Measurements from ENCODE around the gene ATP2B2.

The ATP2B2 gene

DNA sequence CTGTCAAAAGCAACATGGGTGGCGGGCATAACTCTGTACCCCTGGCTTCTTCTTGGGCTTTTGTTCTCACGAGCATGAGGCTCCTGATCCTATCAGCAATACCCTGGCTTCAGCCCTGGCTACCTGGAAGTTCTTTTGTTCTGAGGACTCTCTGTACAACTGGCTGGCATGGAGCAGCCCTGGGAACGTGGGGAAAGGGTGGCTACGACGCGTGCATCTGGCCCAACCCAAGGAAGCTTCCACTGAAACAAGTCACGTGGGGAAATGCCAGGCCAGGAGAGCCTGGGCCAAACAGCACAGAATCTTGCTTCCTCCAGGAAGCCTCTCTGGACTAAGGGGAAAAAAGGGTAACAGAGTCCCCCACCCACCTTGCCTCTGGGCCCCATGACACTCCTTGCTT lies 22.7 kb upstream of the ATP2B2 start:
- DNase-seq, result no peak

DNA sequence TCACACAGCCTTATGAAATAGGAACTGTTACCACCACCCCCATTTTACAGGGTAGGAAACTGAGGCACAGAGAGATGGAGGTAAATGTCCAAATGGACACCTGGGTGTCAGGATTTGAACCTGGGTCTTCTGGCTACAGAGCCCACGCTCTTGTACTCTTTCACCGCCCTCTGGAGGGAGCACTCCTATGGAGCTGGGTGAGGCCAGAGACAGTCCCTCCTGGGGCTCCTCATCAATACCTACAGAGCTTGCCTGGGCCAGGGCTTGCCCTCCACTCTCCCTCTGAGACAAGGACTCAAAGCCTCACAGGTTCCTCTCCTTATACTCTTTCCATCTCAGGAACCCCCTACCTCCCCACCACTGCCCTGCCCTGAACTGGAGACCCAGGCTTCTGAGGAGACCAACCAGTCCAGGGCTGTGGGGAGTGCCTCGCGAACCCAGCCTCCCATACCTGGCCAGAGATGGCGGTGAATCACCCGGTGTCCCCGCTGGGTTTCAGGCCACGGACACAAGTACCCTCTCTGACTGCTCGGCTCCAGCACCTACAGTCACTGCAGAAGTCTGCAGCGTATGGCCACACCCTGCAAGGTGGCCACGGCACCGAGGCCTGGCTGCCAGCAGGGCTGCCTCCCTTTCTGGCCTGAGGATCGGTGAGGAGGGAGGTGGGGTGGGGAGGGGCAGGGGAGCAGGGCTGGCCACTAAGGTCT lies 22.1 kb upstream of the ATP2B2 start:
- DNase-seq, result no peak

DNA sequence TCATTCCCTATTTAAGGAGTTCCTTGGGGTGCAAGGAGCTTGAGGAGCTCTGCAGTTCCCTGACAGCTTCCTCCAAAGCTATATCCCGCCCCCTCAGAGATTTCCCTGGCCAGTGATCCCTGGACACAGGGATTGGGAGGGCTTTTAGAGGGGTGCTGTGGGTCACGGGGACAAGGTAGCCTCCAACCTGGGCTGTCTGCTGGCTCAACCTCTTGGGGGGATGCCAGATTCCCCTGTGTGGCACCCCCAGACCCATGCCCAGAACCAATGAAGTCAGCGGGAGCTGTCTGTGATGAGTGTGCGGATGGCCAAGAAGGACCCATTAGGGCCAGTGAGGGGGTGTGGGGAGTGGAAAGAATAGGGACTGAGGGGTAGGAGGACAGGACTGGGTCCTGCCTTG lies 21.0 kb upstream of the ATP2B2 start:
- DNase-seq, result no peak

DNA sequence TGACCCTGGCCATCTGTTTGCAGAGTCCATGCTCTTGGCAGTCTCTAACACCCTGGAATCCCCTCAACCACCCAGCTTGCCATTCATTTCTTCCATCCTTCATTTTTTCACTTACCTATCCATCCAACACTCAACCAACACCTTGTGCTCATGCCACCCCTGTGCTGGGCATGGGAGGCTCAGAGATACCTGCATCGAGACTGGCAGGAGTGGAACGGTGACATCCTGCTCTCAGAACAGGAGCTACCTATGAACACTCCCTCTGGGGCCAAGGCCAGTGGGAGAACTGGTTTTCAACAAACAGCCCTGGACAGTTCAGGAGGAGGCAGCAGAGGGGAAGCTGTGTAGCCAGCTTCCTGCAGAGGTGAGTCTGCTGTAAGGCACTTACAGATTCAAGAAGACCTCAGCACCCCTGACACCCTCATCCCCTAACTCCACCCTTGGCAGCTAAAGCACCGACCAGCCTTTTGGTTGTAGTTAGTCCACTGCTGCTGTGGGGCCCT lies 19.5 kb upstream of the ATP2B2 start:
- no peak for DNase-seq

DNA sequence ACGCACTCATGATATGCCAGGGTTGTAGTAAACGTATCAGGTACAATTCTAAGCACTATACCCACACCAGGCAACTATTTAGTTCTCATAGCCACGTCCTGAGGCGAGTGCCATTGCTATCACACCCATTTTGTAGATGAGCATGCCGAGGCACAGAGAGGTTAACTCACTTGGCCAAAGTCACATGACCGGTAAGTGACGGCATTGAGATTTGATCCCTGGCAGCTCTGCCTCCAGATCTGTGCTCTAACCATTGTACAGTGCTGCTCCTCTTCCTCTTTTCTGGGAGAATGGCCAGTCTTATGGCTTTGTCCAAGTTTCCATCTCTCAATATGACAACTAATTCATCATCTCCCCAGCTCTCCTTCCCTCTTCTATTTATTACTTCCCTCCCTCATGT lies 18.9 kb upstream of the ATP2B2 start:
- no peak for DNase-seq

DNA sequence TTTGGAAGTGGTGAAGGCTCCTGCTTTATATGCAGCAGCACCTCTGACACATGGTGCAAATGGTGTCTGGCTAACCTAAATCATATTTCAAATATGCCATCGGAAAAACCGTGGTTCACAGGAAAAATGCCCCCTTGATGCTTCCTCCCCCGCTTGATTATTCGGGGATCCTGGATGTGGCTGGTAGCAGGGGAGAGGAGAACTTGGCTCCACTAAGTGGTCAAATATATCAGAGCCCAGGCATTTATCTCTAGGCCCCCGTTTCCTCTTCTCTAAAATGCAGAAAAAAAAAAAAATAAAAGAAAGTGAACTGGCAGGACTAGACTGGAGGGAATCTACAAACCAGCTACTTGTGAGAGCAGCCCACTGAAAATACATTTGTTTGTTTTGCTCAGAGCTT lies 18.2 kb upstream of the ATP2B2 start:
- DNase-seq, result no peak

DNA sequence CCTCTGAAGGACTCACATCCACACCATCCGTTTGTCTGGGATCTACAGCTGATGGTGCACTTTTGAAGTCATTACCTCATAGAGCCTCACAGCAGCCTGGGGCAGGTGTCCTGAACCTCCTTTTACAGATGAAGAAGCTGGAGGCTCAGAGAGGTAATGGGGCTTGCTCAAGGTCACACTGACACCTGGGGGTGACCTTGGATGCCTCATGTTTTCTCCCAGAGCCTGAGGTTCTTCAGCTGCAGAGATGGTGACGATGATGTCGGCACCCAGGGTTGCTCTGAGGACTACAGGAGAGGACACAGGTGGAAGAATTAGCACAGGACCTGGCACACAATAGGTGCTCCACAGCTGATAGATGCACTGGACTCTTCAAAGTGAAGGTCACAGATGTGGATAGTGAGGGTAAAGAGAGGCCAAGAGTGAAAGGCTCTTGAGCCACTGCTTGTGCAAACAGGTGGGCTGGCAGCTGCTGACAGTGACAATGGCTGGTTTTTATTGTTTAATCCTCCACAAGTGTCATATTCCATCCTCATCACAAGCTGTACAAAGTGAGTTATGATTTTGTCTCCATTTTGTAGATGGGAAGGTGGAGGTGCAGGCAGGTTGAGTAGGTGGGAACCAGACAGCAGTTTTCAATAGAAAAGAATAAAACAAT lies 17.4 kb upstream of the ATP2B2 start:
- DNase-seq, result no peak

DNA sequence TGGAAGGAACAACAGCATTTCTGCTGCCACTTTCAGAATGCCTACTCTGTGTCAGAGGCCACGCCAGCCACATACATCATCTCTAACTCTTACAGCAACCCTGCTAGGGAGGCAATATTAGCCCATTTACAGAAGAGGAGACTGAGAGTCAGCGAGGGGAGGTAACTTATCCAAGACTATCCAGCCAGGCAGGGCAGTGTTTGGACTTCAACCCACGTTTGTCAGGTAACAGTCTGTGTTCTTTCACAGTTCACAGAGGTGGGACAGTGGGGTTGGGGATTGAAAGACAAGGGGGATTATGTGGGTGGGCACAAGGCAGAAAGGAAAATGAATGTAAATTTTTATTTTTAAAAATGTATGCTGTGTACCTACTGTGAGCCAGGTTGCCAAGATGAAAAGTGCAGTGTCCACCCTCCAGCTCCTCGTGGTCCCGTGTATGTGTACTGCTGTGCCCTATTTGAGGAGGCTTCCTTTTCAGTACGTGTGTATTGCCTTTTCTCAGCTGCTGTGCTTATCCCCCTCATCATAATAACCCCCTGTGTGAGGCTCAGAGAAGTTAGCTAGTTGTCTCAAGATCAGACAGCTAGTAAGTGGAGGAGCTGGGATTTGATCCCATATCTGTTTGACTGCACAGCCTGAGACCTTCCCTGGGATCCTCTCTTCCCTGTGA lies 16.5 kb upstream of the ATP2B2 start:
- no peak for DNase-seq

DNA sequence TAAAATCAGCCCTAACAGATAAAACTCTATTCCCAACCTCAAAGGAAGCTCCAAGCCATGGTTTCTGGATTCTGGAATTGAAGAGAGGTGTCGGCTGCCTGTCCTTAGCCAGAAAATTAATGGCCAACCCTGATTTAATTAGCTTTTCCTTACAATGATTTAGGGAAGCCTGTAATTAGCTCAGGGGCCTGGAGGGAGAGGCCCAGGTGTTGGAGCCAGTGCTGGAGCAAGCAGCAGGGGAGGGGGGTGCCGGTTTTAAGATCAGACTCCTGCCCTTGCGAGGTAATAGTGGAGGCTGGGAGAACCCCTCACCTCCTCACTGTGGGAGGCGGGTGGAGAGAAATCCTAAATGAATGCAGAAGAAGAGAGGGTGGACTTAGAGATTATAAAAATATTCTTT lies 14.7 kb upstream of the ATP2B2 start:
- no peak for DNase-seq

DNA sequence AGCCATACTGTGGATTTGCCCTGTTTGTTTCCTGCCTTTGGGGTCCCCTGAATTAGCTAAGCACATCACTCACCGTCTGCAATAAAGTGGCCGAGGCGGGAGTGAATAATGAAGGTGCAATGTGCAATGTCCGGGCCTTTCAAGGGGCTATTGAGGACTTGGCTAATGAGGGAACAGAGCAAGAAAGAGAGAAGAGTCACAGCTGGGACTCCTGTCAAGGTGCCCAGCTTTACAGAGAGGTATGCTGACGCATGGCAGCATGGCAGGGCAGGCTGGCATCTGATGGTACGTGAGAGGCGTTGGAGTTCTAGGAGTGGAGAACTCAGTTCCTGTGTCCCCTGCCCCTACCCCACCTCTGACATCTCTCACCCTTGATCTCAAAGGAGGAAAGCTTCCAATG lies 13.8 kb upstream of the ATP2B2 start:
- DNase-seq, result no peak

DNA sequence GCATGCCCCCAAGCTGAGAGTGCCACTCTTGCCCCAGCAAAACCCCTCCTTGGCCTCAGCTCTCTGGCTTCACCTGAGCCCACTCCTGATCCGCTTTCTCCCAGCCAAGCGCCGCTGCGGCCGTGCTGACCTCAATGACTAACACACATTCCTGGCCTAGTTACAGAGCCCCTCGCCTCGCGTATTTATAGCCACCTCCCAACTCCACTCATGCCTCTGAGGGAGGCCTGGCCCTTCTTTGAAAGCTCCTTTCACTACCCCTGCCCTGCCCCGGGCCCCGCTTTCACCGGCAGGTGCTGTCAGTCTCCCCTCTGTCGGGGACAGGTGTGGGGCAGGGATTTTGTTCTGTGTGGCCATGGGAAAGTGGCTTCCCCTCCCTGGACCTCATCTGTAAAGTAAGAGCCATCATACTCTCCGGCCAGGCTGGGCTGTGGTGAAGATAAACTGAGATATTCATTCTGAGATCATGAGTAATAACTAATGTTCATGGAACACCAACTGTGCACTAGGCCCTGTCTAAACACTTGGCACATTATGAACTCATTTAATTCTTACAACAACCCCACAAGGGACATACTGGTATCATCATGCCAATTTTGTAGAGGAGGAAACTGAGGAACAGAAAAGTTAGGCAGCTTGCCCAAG lies 13.2 kb upstream of the ATP2B2 start:
- no peak for DNase-seq

DNA sequence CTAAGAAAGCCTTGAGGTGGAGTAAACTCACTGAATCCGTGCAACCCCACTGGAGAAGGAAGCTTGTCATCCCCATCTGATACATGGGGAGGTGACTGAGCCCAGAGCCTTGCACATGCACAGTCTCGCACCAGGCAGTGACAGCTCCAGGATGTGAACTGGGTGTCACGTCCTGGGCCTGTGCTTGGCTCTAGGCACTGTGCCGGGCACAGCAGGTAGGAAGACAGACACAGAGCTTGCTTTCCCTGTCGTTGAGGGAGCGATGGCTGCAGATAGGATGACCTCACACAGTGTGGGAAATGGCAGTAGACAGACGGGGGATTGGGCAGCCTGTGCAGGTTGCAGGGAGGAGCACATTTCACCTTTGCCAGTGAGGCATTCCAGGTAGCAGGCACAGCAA lies 12.2 kb upstream of the ATP2B2 start:
- DNase-seq, result no peak

DNA sequence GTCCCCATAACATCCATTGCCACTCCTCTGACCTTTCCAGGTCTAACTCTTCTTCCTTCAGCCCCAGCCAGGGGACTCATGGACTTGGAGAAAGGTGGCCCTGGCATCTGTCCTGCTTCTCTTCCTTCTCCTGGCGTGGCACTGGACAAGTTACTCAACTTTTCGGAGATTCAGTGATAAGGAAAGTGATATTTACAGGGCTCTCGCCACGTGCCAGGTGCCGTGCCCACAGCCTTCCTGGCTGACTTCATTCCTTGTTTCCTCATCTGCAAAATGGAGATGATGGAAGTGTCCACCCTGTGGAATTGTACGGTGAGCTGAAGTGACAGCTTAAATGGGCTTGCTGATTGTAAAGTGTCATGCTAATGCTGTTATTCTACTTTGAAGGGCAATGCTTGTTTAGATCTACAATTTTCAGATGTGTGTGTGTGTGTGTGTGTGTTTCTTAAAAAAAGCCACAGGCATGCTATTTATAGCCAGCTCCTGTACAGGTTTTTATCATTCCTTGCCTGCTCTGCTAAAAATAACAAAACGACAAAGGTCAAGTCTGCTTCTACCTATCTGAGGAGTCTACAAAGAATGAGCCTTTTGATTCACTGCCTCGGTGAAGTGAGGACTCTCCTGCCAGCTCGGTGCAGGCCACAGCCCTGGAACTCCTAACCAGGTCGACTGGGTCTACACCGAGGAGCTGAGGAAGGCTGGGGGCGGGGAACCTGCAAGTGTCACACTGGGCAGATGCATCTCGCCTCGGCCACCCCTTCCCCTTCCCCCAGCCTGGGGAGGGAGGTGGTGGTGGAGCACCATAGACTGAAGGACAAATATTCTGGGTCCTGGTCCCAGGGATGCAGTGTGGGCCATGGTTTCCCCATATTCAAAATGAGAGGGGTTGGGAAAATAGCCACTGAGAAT lies 11.4 kb upstream of the ATP2B2 start:
- no peak for DNase-seq

DNA sequence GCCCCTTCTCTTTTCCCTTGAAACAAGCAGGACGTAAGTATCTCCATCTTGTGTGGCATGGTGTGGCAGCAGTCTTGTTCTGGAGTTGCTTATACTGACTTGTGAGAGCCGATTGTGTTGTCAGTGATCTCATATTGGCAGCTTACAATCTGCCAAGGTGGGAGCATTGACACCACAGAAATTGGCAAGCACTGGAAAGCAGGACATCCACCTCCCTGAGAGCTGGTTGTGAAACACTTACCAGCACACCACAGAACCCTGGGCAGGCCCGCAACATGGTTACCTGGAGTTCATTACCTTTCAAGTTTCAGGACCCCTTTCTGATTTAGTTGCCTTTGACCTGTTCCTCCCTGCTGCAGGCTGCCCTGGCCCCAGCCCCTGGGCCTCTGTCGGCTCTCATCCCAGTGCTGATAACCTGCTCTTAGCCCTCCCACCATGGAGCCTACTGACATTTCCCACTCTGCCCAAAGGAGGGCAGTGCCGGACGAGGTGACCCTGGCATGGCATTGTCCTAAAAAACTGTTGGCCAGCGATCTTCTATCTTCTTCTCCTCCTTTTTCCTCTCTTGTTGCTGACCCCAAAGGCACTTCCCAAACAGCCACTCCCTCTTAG lies 10.6 kb upstream of the ATP2B2 start:
- no peak for DNase-seq

DNA sequence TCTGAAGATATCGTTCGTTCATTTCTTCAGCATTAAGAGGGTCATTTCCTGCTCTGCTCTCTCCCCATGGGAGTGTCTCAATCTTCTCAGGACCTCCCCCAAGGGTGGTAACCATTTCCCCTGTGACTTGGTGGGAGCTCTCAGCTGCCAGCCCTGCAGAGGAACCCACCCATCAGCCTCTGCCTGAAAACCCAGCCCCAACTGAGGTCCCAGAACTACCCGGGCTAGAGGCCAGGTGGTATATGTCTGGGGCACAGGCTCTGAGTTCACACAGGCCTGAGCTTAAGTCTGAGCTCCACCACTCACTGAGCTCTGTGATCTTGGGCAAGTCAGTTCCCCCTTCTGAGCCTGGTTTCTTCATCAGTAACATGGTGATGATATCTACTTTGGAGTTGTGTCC lies 10.0 kb upstream of the ATP2B2 start:
- no peak for DNase-seq

DNA sequence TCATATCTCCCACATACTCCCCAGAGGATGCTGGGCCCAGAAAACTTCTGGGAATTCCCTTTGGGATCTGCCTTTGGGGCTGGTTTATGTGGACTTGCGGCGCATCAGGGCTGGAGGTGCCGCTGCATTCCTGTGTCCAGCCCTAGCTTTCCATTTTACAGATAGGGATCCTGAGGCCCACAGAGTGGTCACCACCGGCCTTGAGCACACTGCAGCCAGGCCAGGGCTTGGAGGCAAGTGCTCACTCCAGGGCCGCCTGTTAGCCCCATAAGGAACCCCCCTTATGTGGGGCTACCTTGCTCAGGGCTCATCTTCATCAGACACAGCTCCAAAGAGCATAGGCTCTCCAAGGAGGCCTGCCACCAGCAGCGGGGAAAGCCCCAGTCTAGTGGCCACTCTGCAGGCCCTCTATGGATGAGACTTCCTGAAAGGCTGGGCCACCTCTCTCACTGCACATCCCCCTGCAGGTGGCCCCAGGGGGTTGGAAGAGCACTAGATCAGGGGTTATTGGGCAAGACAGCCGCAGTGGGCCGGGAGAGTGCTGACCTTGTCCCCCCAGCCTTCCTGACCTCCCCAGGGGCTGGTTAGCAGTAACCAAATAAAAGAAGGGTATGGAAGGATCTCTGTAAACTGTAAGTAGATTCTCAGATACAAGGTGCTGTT lies 9.2 kb upstream of the ATP2B2 start:
- DNase-seq, result no peak

DNA sequence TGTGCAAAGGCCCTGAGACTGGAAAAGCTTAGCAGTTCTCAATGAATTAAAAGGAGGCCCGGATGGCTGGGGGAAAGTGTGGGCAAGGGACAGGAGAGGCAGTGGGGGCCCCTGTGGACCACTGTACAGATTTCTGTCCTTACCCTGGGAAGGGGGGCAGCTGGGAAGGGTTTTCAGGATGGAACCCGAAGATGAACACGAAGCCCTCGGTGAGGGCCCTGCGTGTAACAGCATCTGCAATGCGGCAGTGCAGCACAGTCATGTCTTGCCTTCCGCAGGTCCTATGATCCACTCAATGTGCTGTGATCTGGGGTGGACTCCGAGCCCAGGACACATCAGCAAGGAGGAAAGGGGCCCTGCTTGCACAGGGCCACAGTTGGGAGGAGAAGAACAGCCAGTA lies 7.9 kb upstream of the ATP2B2 start:
- no peak for DNase-seq

DNA sequence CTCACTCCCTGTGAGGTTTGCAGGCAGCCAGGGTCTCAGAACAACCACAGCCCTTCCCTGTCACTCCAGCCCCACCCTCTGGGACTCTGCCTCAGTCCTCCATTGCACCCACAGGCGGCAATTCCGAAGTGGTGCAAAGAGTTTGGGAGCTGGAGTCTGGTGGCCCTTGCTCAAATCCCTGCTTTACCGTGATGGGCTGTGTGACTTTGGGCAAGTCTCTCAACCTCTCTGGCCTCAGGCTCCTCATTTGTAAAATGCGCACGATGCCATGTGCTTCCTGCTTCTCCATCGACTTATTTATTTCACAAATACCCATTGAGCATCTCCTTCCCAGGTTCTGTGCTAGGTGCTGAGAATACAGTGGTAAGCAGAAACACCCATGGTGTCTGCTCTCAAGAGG lies 7.3 kb upstream of the ATP2B2 start:
- DNase-seq, result no peak

DNA sequence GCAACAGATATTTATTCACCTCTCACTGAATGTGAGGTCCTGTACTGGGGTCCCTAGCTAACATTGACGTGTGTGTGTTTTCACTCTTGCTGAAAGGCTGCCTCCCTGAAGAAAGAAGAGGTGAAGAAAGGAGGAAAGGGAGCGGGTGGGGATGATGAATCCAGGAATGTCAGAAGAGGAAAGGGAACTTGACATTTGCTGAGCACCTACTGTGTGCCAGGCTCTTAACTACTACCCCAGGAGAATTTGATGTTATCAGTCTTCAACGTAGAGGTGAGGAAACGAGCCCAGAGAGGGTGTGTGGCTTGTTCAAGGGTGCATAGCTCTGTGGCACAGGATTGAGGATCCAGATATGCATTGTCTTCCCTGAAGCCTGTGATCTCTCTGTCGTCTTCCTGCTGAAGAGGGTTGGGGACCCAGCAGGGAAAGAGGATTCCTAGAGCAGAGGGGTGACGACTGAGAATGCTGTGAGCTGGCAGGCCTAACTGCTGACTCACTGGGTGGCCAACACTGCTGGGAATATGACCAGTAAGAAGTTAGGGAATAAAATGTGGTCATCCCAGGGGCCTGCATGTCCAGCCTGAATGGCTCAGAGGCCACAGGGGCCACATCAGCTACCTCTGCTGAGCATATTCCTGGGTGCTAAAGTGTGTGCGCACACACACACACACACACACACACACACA lies 6.6 kb upstream of the ATP2B2 start:
- DNase-seq, result no peak

DNA sequence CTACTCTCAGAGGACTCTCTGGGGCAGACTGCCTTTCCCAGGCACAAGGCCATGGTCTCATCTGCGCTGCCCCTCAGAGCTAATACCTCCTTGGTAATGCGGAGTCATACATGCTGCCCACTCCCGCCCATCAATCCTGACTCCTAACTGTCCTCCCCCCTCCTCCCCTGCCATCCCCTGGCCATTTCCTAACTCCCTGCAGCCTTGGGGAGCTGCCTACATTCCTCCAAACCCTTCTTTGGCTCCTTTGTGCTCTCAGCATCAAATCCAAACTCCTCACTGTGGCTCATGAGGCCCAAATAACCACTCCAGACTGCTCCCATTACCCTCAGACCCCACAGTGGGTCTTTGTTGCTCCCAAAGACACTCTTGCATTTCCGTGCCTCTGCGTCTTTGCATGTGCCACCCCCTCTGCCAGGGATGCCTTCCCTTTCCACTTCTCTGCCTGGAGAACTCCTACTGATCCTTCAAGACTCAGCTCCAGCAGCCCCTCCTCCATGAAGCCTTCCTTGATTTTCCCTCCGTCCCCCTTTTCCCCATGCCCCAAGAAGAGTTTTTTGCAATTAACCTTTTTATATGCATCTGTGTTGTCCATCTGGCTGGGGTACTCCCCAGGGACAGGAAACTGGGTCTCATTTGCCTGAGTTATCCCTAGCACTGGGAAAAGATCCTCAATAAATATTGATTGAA lies 5.5 kb upstream of the ATP2B2 start:
- no peak for DNase-seq

All from kidney glomerular epithelial cell (primary cell).